NOMO-1 (cell line): Measurements from ENCODE around the gene DECR2.
A peak's percentile ranks its signal among the peaks of the same experiment; 100 is the strongest.
"Not testable (repeated sequence)": the region's sequence is repeated elsewhere in the genome, so short reads cannot be mapped to it uniquely, and the experiment has no call there.

ENCODE experiments used
- DNase-seq, 2 experiments: peaks; one replicate each; lab custom pipeline; 2025; ENCODE audit not compliant: unreplicated experiment in 2 of 2; lab: John Stamatoyannopoulos, UW

Gene DECR2

GRCh38 chr16:399340-400019, 2.2 kb upstream of the DECR2 start:
- no peak for DNase-seq

GRCh38 chr16:400061-400591, 1.6 kb upstream of the DECR2 start:
- peak in 1 of 2 experiments; percentile 30 for DNase-seq

- no peak for DNase-seq
Observed at GRCh38 chr16:404971-405486, 3.3 kb downstream of the DECR2 start.

GRCh38 chr16:405548-406506, 4.1 kb downstream of the DECR2 start:
- DNase-seq = no peak

GRCh38 chr16:407253-407652, 5.6 kb downstream of the DECR2 start:
- DNase-seq = no peak

- no peak for DNase-seq
Observed at GRCh38 chr16:410516-411178, 9.0 kb downstream of the DECR2 start.

GRCh38 chr16:411576-412265, 10.0 kb downstream of the DECR2 start:
- DNase-seq = no peak

- no peak for DNase-seq
Observed at GRCh38 chr16:414395-415169, 12.9 kb downstream of the DECR2 start.

- not testable (repeated sequence) for DNase-seq
Observed at GRCh38 chr16:415170-415498, 13.4 kb downstream of the DECR2 start.

GRCh38 chr16:422179-422578, 20.5 kb downstream of the DECR2 start:
- not testable (repeated sequence) for DNase-seq

- no peak for DNase-seq
Observed at GRCh38 chr16:424033-424622, 22.4 kb downstream of the DECR2 start.

GRCh38 chr16:424623-425081, 23.0 kb downstream of the DECR2 start:
- DNase-seq = no peak

GRCh38 chr16:425082-425718, 23.5 kb downstream of the DECR2 start, which contains the start of gene RAB11FIP3:
Gene RAB11FIP3, plus strand, starts transcription at chr16:425649. Its CDS starts 358 bp downstream, at chr16:426007.
- peak; percentile 67 to 75 for DNase-seq

GRCh38 chr16:425740-426114, 24.0 kb downstream of the DECR2 start:
- no peak for DNase-seq

GRCh38 chr16:426115-426905, 24.6 kb downstream of the DECR2 start:
- no peak for DNase-seq

- DNase-seq = no peak
Observed at GRCh38 chr16:426906-427249, 25.2 kb downstream of the DECR2 start.

- no peak for DNase-seq
Observed at GRCh38 chr16:427250-427649, 25.6 kb downstream of the DECR2 start.

GRCh38 chr16:430904-431303, 29.2 kb downstream of the DECR2 start:
- no peak for DNase-seq
